Progenitor cell of endocrine pancreas (in vitro differentiated cells): Measurements from ENCODE around the gene DTNBP1. TPM values are rescaled to one million over a fixed set of nuclear protein-coding genes. Genes with fewer than 3 reads are reported as not detected.

ENCODE experiments used
- DNase-seq: peaks from one replicate; pipeline ENCODE4 v3.0.0; 2021; ENCODE audit warnings: low spot score; ENCODE audit not compliant: unreplicated experiment
- H3K27ac Mint-ChIP-seq: 2 replicates; pipeline ENCODE4 v1.8.0; 2021; ENCODE audit warnings: mild to moderate bottlenecking, moderate library complexity, mixed read lengths
- H3K27me3 Mint-ChIP-seq: 2 replicates; pipeline ENCODE4 v1.8.0; 2021; ENCODE audit warnings: mixed read lengths
- H3K36me3 Mint-ChIP-seq: 2 replicates; pipeline ENCODE4 v1.8.0; 2022; ENCODE audit warnings: mixed read lengths; ENCODE audit not compliant: insufficient read depth
- H3K4me1 Mint-ChIP-seq: 2 replicates; pipeline ENCODE4 v1.8.0; 2021; ENCODE audit warnings: low read depth, mixed read lengths
- H3K4me3 Mint-ChIP-seq: 2 replicates; pipeline ENCODE4 v1.8.0; 2021; ENCODE audit warnings: low read depth, mild to moderate bottlenecking, moderate library complexity, mixed read lengths
- H3K9me3 Mint-ChIP-seq: 2 replicates; pipeline ENCODE4 v1.8.0; 2021; ENCODE audit warnings: low read depth, mixed read lengths
- CTCF ChIP-seq: fragments of 200-600 bp; sonication (generic); IDR thresholded peaks from one replicate; pipeline ENCODE4 v1.5.0; 2021; ENCODE audit warnings: antibody characterized with exemption, mild to moderate bottlenecking; ENCODE audit not compliant: unreplicated experiment
- total RNA-seq: library from RNA; stranded (reverse); gene quantifications from 2 replicates; pipeline ENCODE4 v1.2.1, GENCODE V29; 2021

DTNBP1 gene
- total RNA-seq, 1 donor from 2014 or later: 17.7 TPM

GRCh38 chr6:15538766-15539495 lies 123.9 kb downstream of the DTNBP1 start:
- Mint-ChIP-seq H3K27ac (no peak overlapping the region), H3K4me1 (peaks cover 12% of the 10 kb centered on the region), H3K9me3 (peaks cover 5% of the 10 kb centered on the region), H3K27me3 (no peaks in the 10 kb centered on the region), H3K36me3 (peaks cover 10% of the 10 kb centered on the region), H3K4me3 (no peak overlapping the region)
- TF ChIP-seq CTCF: no peak
- DNase-seq: no peak

- TF ChIP-seq CTCF: no peak
- no peaks in the 10 kb centered on the region for H3K27me3 Mint-ChIP-seq
- H3K27ac Mint-ChIP-seq: no peak overlapping the region
- peaks cover 7% of the 10 kb centered on the region for H3K36me3 Mint-ChIP-seq
- peaks cover 12% of the 10 kb centered on the region for H3K4me1 Mint-ChIP-seq
- H3K4me3 Mint-ChIP-seq: no peak overlapping the region
- DNase-seq: no peak
- H3K9me3 Mint-ChIP-seq: no peaks in the 10 kb centered on the region
These were observed 124.7 kb downstream of the DTNBP1 start for GRCh38 chr6:15538106-15538505.

- Mint-ChIP-seq H3K9me3 (no peaks in the 10 kb centered on the region), H3K36me3 (peaks cover 12% of the 10 kb centered on the region), H3K4me1 (peaks cover 10% of the 10 kb centered on the region), H3K27ac (no peak overlapping the region), H3K27me3 (no peaks in the 10 kb centered on the region), H3K4me3 (no peak overlapping the region)
- no peak for DNase-seq
- no peak for TF ChIP-seq CTCF
These were observed 126.5 kb downstream of the DTNBP1 start for GRCh38 chr6:15536198-15536955.

- Mint-ChIP-seq H3K9me3 (no peaks in the 10 kb centered on the region), H3K27me3 (no peaks in the 10 kb centered on the region), H3K4me1 (peaks cover 10% of the 10 kb centered on the region), H3K4me3 (no peak overlapping the region), H3K27ac (no peak overlapping the region), H3K36me3 (peaks cover 12% of the 10 kb centered on the region)
- DNase-seq: no peak
- TF ChIP-seq CTCF: no peak
These were observed 127.2 kb downstream of the DTNBP1 start for GRCh38 chr6:15535495-15536197.

GRCh38 chr6:15534974-15535373 lies 127.9 kb downstream of the DTNBP1 start:
- no peaks in the 10 kb centered on the region for H3K9me3 Mint-ChIP-seq
- H3K4me1 Mint-ChIP-seq: peaks cover 10% of the 10 kb centered on the region
- H3K4me3 Mint-ChIP-seq: no peak overlapping the region
- no peak for DNase-seq
- TF ChIP-seq CTCF: no peak
- peaks cover 14% of the 10 kb centered on the region for H3K36me3 Mint-ChIP-seq
- peak overlapping the region; percentile 31 for H3K27ac Mint-ChIP-seq
- H3K27me3 Mint-ChIP-seq: no peaks in the 10 kb centered on the region
